K562 (cell line): Measurements from ENCODE around the gene HEXIM1. TPM values are rescaled to one million over a fixed set of nuclear protein-coding genes. Genes with fewer than 3 reads are reported as not detected.
A peak's percentile ranks its signal among the peaks of the same experiment; 100 is the strongest.

Source experiments
- ESRRB ChIP-seq: fragments of 250-450 bp; sonication (Bioruptor Pico); IDR thresholded peaks from 2 replicates; pipeline ENCODE4 v1.5.0; 2020; ENCODE audit warnings: mild to moderate bottlenecking, moderate library complexity, borderline replicate concordance
- ETV1 ChIP-seq: fragments of 450-650 bp; conservative IDR thresholded peaks from 2 replicates; pipeline ENCODE4 v1.6.1; 2016; ENCODE audit warnings: missing genetic modification characterization, control low read depth, low read depth, missing compliant biosample characterization
- KLF16 ChIP-seq: IDR thresholded peaks from 2 replicates; pipeline ENCODE4 v1.6.1; 2016; ENCODE audit warnings: antibody characterized with exemption
- MAZ ChIP-seq, 2 experiments: fragments of 450-650 bp in 1 of 2; sonication (generic) in 1 of 2; formaldehyde crosslinking; IDR thresholded peaks in 1 of 2; conservative IDR thresholded peaks in 1 of 2; 2 replicates each; pipeline versions ENCODE4 v1.4.0 to v1.5.0; 2020; ENCODE audit warnings: mild to moderate bottlenecking in 1 of 2, missing genetic modification reagents in 1 of 2
- NCOA2 ChIP-seq, 2 experiments: fragments of 450-650 bp; IDR thresholded peaks; 2 replicates each; pipeline ENCODE4 v1.6.1; 2018; ENCODE audit warnings: mild to moderate bottlenecking in 2 of 2, moderate library complexity in 1 of 2; ENCODE audit not compliant: partially characterized antibody in 2 of 2
- PHB2 ChIP-seq: fragments of 450-650 bp; IDR thresholded peaks from 2 replicates; pipeline ENCODE4 v1.6.1; 2017; ENCODE audit warnings: low read depth
- RAD21 ChIP-seq, 2 experiments: fragments of 250-450 bp in 1 of 2; fragments of 450-650 bp in 1 of 2; sonication (Bioruptor Pico) in 1 of 2; formaldehyde crosslinking in 1 of 2; IDR thresholded peaks in 1 of 2; conservative IDR thresholded peaks in 1 of 2; 2 replicates each; pipeline versions ENCODE4 v1.4.0 to v1.8.0; 2020 to 2022; ENCODE audit warnings: mild to moderate bottlenecking in 2 of 2, moderate library complexity in 1 of 2
- ZNF165 ChIP-seq: fragments of 250-450 bp; sonication (Bioruptor Pico); IDR thresholded peaks from 2 replicates; pipeline ENCODE4 v1.4.0; 2020; ENCODE audit warnings: borderline replicate concordance
- polyA plus RNA-seq, 8 experiments: library from polyadenylated mRNA; depleted of rRNA in 4 of 8; stranded (reverse) in 5 of 8; unstranded in 3 of 8; fragments of >200 nt; fragmentation: Nextera tagmentation in 2 of 8; fragmentation: Illumina TruSeq in 1 of 8; extraction: Ambion mirVana in 2 of 8; extraction: Trizol in 1 of 8; gene quantifications; 2 replicates each; pipeline versions ENCODE4 v1.2.1 to v1.2.3, GENCODE V29; 2011 to 2014; ENCODE audit warnings: inconsistent platforms in 1 of 8, missing spikeins in 1 of 8
- total RNA-seq, 7 experiments: library from RNA; depleted of rRNA in 6 of 7; stranded (reverse); fragments of >200 nt in 6 of 7; fragmentation: Illumina TruSeq in 2 of 7; extraction: Trizol in 2 of 7; gene quantifications; 2 replicates each; pipeline versions ENCODE4 v1.2.1 to v1.2.3, GENCODE V29; 2011 to 2021; ENCODE audit warnings: low replicate concordance in 1 of 7
- TF ChIP-seq, protein P1 (sequence below): sonication (generic); formaldehyde crosslinking; IDR thresholded peaks from 2 replicates; pipeline ENCODE4 v1.8.0; 2022; ENCODE audit warnings: missing genetic modification reagents, mild to moderate bottlenecking, moderate library complexity, borderline replicate concordance
- TF ChIP-seq, protein P2 (sequence below), 3 experiments: IDR thresholded peaks in 2 of 3; conservative IDR thresholded peaks in 1 of 3; 2 replicates each; pipeline ENCODE4 v1.5.1; 2011 to 2012; ENCODE audit warnings: low read length in 3 of 3, mild to moderate bottlenecking in 3 of 3, control low read depth in 2 of 3, improper control_type of control experiment in 1 of 3, inconsistent platforms in 1 of 3, low read depth in 1 of 3, mixed read lengths in 1 of 3, moderate library complexity in 1 of 3; ENCODE audit not compliant: insufficient read depth in 2 of 3
- TF ChIP-seq, protein P3 (sequence below): fragments of 450-650 bp; IDR thresholded peaks from 2 replicates; pipeline ENCODE4 v1.6.1; 2016; ENCODE audit warnings: mild to moderate bottlenecking
- TF ChIP-seq, protein P4 (sequence below): fragments of 450-650 bp; IDR thresholded peaks from 2 replicates; pipeline ENCODE4 v1.6.1; 2016
- TF ChIP-seq, protein P5 (sequence below): fragments of 250-450 bp; sonication (Bioruptor Pico); IDR thresholded peaks from 2 replicates; pipeline ENCODE4 v1.4.0; 2020

The HEXIM1 gene
- total and polyA plus RNA-seq, 9 of the 15 experiments (the other 6 are each of a cell fraction or from before 2014, with no cell fraction given) = 1.4 to 28.3 (median 9.1) TPM

DNA sequence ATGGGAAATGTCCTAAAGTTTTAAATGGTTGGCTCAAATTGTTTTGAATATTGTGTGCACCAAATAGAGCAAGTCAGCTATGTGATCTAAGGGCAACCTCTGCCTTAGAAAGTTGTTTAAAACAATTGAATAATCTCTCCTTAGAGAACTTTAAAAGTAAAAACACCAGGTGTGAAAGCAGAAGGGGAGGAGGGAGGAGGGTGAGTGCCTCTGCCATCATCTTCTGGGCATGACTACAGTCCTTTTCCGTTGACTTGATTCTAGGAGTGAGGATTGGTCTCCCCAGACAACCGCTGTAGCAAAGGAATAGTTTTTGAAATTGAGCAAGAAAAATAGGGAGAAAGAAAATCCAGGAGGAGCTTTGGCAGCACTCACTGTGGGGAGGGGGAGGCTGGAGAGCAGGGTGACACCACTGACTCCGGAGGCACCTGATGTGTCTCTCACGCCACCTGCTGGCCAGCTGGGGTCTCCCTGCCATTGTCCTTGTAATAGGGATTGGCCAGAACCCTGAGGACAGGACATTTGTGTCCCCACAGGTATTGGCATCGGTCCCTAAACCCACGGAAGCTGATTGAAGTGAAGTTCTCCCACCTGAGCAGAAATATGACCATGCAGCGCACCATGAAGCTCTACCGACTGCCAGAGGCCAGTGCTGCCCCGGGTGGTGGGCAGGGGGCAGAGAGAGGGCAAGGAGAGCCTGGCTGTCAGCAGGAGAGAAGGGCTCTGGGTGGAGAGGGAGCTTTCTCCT, 49.2 kb upstream of the HEXIM1 start (continued):
- TF ChIP-seq, protein P1, sequence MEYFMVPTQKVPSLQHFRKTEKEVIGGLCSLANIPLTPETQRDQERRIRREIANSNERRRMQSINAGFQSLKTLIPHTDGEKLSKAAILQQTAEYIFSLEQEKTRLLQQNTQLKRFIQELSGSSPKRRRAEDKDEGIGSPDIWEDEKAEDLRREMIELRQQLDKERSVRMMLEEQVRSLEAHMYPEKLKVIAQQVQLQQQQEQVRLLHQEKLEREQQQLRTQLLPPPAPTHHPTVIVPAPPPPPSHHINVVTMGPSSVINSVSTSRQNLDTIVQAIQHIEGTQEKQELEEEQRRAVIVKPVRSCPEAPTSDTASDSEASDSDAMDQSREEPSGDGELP = peak; percentile 78
- TF ChIP-seq, protein P2, sequence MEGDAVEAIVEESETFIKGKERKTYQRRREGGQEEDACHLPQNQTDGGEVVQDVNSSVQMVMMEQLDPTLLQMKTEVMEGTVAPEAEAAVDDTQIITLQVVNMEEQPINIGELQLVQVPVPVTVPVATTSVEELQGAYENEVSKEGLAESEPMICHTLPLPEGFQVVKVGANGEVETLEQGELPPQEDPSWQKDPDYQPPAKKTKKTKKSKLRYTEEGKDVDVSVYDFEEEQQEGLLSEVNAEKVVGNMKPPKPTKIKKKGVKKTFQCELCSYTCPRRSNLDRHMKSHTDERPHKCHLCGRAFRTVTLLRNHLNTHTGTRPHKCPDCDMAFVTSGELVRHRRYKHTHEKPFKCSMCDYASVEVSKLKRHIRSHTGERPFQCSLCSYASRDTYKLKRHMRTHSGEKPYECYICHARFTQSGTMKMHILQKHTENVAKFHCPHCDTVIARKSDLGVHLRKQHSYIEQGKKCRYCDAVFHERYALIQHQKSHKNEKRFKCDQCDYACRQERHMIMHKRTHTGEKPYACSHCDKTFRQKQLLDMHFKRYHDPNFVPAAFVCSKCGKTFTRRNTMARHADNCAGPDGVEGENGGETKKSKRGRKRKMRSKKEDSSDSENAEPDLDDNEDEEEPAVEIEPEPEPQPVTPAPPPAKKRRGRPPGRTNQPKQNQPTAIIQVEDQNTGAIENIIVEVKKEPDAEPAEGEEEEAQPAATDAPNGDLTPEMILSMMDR (IDR thresholded peaks at IDR 0.05 in 2 of 3, conservative IDR thresholded peaks at IDR 0.05 in 1 of 3; ENCODE audit: insufficient read depth in 2 of 3, low read depth in 1 of 3, low read length in 3 of 3) = peak; percentile 85 to 94 (median 91)
- peak in 1 of 2 experiments; percentile 62; a peak in 2 of 4 replicates for TF ChIP-seq MAZ (CRISPR knock-in tag; conservative IDR thresholded peaks at IDR 0.05 in 1 of 2, IDR thresholded peaks at IDR 0.05 in 1 of 2)
- TF ChIP-seq NCOA2 (IDR thresholded peaks at IDR 0.05; ENCODE audit: partially characterized antibody in 2 of 2) = peak in 1 of 2 experiments; percentile 90
- TF ChIP-seq, protein P3, sequence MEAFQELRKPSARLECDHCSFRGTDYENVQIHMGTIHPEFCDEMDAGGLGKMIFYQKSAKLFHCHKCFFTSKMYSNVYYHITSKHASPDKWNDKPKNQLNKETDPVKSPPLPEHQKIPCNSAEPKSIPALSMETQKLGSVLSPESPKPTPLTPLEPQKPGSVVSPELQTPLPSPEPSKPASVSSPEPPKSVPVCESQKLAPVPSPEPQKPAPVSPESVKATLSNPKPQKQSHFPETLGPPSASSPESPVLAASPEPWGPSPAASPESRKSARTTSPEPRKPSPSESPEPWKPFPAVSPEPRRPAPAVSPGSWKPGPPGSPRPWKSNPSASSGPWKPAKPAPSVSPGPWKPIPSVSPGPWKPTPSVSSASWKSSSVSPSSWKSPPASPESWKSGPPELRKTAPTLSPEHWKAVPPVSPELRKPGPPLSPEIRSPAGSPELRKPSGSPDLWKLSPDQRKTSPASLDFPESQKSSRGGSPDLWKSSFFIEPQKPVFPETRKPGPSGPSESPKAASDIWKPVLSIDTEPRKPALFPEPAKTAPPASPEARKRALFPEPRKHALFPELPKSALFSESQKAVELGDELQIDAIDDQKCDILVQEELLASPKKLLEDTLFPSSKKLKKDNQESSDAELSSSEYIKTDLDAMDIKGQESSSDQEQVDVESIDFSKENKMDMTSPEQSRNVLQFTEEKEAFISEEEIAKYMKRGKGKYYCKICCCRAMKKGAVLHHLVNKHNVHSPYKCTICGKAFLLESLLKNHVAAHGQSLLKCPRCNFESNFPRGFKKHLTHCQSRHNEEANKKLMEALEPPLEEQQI = no peak
- TF ChIP-seq, protein P4, sequence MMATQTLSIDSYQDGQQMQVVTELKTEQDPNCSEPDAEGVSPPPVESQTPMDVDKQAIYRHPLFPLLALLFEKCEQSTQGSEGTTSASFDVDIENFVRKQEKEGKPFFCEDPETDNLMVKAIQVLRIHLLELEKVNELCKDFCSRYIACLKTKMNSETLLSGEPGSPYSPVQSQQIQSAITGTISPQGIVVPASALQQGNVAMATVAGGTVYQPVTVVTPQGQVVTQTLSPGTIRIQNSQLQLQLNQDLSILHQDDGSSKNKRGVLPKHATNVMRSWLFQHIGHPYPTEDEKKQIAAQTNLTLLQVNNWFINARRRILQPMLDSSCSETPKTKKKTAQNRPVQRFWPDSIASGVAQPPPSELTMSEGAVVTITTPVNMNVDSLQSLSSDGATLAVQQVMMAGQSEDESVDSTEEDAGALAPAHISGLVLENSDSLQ = peak; percentile 49; the same call in 1 of the 2 replicates
- peak; percentile 18; the same call in 1 of the 2 replicates for TF ChIP-seq ETV1
- no peak for TF ChIP-seq ESRRB
- no peak for TF ChIP-seq PHB2
- 0 out of 2 replicates have a peak, but pooled peaks have one; percentile 22 for TF ChIP-seq KLF16
- TF ChIP-seq ZNF165 (CRISPR knock-in tag) = no peak
- TF ChIP-seq, protein P5, sequence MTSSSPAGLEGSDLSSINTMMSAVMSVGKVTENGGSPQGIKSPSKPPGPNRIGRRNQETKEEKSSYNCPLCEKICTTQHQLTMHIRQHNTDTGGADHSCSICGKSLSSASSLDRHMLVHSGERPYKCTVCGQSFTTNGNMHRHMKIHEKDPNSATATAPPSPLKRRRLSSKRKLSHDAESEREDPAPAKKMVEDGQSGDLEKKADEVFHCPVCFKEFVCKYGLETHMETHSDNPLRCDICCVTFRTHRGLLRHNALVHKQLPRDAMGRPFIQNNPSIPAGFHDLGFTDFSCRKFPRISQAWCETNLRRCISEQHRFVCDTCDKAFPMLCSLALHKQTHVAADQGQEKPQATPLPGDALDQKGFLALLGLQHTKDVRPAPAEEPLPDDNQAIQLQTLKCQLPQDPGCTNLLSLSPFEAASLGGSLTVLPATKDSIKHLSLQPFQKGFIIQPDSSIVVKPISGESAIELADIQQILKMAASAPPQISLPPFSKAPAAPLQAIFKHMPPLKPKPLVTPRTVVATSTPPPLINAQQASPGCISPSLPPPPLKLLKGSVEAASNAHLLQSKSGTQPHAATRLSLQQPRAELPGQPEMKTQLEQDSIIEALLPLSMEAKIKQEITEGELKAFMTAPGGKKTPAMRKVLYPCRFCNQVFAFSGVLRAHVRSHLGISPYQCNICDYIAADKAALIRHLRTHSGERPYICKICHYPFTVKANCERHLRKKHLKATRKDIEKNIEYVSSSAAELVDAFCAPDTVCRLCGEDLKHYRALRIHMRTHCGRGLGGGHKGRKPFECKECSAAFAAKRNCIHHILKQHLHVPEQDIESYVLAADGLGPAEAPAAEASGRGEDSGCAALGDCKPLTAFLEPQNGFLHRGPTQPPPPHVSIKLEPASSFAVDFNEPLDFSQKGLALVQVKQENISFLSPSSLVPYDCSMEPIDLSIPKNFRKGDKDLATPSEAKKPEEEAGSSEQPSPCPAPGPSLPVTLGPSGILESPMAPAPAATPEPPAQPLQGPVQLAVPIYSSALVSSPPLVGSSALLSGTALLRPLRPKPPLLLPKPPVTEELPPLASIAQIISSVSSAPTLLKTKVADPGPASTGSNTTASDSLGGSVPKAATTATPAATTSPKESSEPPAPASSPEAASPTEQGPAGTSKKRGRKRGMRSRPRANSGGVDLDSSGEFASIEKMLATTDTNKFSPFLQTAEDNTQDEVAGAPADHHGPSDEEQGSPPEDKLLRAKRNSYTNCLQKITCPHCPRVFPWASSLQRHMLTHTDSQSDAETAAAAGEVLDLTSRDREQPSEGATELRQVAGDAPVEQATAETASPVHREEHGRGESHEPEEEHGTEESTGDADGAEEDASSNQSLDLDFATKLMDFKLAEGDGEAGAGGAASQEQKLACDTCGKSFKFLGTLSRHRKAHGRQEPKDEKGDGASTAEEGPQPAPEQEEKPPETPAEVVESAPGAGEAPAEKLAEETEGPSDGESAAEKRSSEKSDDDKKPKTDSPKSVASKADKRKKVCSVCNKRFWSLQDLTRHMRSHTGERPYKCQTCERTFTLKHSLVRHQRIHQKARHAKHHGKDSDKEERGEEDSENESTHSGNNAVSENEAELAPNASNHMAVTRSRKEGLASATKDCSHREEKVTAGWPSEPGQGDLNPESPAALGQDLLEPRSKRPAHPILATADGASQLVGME (CRISPR knock-in tag) = no peak
- TF ChIP-seq RAD21 (CRISPR knock-in tag; conservative IDR thresholded peaks at IDR 0.05 in 1 of 2, IDR thresholded peaks at IDR 0.05 in 1 of 2) = peak; percentile 60 to 81
